ENCODE measurements around the gene ODC1.
"Not testable (repeated sequence)": the region's sequence is repeated elsewhere in the genome, so short reads cannot be mapped to it uniquely, and the experiment has no call there.

ODC1 gene

GRCh38 chr2:10447895-10448575 is at the start of gene ODC1:
ODC1 (minus strand) TSS chr2:10448327; CDS start chr2:10445032, 3,295 bp downstream.
- no peak for FAIRE-seq

- no peak for FAIRE-seq
Measured at GRCh38 chr2:10497797-10498251, 49.7 kb upstream of the ODC1 start.

GRCh38 chr2:10495988-10496313 is 47.8 kb upstream of the ODC1 start:
- no peak for FAIRE-seq

DNA sequence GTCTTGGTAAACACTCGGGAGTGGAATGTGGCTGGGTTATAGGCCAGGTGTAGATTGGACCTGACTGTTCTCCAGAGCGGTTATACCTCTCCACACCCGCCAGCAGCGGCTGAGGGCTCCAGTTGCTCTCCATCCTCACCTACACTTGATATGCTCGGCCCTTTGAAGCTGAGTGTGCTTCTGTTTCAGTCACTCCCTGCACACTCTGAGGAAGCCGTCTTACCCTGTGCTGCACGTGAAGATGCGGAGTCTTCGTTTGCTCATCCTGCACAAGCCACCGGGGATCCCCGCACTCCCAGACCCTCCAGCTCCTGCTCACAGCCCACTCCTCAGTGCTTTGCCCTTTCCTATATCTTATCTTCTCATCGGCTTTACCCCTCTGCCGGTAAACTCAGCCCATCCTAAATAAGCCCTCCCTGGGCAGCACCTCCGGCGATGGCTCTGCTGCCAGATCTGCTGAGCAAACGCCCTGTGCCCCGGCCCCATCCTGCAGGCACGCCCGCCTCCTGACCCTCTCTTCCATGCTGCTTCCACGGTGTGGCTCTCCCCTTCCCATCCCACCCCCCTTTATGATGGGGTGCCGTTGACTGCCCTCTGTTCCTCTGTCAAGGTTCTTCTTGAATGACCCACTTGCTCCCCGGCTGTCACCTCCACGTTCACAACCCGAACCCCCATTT is 47.3 kb upstream of the ODC1 start:
- FAIRE-seq: no peak

DNA sequence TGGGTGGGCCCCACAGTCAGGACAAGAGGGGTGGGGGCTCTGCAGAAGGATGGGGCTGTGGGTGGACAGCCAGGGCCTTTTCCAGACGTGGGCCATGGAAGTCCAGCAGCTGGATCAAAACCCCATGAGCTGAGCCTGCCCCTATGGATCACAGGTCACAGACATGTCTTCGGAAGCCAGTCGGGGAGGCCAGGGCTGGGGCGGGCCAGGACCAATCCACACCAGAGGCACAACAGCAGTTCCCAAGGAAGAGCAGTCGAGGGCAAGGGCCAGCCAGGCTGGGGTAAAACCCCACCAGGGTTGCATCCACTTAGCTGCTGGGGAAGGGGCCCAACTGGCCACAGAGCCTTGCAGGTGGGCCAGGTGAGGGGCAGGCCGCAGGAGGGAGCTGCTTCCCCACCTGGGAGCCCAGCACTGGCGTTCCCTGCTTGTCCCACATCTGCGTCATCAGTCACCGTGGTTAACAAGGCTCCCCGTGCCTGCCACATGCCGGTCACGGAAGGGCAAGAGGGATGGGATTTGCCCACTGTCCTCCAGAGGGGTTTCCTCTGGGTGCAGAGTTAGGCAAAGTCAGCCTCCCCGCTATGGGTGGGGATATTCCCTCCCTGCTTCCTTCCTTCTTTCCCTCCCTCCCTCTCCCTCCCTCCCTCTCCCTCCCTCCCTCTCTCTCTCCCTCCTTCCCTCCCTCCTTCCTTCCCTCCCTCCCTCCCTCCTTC is 46.4 kb upstream of the ODC1 start:
- no peak for FAIRE-seq

DNA sequence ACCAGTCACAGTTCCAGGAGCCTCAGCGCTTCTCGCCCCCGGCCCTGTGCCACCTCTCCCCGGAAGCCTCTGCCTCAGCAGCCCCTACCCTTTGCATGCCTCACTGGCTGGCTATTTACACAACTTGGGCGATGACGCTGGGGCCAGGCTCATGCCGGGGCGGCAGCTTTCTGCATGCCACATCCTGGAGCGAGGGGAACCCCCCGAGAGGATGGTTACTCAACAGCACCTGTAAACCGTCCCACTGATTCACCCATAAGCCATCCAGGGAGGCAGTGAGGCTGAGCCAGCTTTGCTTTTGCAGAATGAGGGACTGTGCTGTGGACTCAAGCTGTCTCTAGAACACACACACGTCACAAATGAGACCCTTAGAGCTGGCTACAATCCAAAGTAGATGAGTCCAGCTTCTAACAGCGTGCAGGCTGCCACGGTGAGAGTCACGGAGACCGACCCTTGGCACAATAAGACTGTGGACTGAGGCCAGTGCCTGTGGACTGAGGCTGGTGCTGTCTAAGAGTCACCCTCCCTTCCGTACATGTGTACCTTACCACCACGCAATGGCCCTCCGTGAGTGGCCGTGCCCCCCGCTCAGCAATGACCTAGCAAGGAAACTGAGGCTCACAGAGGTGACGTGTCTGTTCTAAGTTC is 45.6 kb upstream of the ODC1 start:
- no peak for FAIRE-seq

DNA sequence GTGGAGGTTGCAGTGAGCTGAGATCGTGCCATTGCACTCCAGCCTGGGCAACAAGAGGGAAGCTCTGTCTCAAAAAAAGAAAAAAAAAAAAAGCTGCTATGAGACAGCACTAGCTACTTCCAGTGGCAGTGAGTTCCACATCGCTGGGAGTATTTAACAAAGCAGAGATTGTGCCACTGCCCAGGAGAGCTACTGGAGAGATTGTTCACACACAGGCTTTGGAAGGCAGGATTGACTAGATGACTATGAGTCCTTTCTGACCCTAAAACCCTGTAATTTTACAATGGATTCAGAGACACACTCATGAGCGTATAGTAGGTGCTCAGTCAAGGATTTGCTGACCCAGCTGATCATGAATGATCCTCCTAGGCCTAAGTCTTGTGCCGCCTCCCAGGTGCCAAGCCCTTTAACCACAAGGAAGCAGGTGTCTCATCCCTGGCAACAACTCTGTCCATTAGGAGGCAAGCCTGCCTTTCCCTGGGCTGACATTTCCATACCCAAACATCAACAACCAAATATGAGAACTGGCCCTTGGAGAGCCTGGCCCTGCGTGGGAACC is 45.0 kb upstream of the ODC1 start:
- FAIRE-seq: no peak

- no peak for FAIRE-seq
Measured at GRCh38 chr2:10490806-10491291, 42.7 kb upstream of the ODC1 start.

DNA sequence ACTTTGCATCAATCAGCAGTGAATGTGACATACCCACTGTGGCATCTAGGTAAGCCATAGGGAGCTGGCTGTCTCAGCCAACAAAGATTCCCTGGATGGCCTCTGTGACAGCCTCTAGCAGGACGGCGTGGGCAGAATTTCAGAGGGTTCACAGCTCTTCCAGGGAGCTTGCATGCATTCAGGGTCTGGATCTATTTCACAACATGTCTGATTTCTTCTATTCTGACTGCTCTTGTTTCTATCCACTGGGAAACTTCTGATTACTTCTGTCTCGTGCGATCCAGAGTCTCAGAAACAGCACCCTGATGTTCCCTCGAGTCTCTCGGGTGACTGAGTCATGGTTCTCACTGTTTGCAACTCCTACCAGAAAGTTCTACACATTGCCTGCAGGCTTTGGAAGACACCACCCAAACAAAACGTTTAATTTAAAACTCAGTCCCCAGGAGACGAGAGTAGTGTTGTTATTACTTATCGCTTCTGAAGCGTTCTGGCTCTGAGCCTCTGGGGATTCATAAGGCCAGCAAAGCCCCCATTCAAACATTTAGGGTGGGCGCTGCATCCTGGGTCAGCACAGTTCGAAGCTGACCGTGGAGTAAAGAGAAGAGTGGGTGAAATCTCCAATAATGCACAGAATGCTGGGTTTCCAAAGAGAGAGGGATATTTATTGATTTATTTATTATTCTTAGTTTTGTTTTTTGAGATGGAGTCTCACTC is 41.9 kb upstream of the ODC1 start:
- FAIRE-seq: no peak

DNA sequence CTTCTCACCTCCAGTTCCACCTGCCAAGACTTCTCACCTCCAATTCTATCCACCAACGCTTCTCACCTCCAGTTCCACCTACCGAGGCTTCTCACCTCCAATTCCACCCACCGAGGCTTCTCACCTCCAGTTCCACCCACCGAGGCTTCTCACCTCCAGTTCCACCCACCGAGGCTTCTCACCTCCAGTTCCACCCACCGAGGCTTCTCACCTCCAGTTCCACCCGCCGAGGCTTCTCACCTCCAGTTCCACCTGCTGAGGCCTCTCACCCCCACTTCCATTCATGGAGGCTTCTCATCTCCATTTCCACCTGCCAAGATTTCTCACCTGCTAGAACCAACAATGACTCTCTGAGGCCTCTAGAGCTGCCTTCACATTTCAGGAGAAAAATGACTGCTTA is 40.0 kb upstream of the ODC1 start:
- FAIRE-seq: not testable (repeated sequence)

- not testable (repeated sequence) for FAIRE-seq
Measured at GRCh38 chr2:10487741-10488104, 39.6 kb upstream of the ODC1 start.

- FAIRE-seq: no peak
Measured at GRCh38 chr2:10487081-10487740, 39.1 kb upstream of the ODC1 start.

DNA sequence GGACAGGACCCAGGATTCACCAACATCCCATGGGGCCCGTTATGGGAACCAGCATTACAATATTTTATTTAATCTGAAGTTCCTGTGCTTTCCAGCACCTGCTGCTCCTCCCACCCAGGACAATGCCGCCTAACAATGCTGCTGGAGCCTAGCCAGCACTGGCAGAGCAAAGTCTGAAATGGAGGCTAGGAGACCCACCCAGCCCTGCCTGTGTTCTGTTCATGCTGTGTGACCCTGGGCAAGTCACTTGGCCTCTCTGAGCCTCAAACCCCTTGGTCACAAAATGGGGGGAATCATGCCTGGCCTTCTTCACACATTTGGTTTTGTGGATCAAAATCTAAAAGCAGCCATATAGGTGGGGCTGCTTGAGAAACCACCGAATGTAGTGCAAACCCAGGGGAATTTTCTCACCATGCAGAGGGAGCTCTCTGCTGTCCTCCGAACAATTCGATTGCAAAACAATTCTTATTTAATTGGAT is 38.5 kb upstream of the ODC1 start:
- FAIRE-seq: no peak

DNA sequence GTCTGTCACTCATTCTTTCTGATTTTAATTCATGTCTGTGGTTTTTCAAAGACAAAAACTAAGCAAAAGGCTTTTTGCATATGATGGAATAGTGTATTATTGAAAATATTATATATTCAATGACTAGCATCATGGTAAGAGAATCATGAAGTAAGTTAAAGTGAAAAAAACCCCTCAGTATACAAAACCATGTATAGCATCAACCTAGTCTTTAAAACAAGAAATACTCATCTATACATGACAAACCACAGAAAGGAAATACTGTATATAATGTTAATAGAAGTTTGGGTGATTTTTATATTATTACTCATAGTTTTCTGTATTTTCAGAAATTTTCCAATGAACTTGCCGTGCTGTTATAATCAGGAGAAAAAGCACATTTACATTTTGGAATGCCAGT is 38.0 kb upstream of the ODC1 start:
- FAIRE-seq: no peak

DNA sequence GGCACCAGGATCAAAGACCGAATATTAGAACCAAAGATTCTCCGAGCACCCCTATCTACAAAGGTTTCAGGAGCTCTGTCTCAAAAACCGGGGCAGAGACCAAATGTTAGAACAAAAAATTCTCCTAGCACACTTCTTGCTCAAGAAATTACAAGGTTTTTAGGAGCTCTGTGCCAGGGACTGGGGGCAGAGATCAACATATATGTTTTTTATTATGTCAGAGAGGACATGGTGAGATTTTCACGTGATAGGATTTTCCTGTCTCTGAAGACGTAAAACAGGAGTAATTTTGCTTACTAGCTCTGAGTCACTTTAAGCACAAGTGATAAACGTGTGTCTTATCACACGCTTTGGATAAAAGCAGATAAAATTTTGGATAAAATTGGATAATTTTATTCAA is 34.8 kb upstream of the ODC1 start:
- FAIRE-seq: no peak

DNA sequence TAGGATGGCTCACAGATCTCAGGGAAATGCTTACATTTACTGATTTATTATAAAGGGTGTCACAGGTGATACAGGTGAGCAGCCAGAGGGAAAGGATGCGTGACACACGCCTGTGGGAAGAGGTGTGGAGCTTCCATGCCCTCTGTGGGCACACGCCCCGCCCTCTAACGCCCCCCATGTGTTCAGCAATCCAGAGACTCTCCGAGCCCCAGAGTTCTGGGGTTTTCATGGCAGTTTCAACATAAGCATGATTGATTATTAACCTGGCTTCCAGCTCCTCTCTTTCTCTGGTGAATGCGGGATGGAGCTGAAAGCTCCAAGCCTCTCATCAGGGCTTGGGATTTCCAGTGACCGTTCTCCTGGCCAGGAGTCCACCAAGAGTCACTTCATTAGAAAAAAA is 34.3 kb upstream of the ODC1 start:
- FAIRE-seq: no peak

DNA sequence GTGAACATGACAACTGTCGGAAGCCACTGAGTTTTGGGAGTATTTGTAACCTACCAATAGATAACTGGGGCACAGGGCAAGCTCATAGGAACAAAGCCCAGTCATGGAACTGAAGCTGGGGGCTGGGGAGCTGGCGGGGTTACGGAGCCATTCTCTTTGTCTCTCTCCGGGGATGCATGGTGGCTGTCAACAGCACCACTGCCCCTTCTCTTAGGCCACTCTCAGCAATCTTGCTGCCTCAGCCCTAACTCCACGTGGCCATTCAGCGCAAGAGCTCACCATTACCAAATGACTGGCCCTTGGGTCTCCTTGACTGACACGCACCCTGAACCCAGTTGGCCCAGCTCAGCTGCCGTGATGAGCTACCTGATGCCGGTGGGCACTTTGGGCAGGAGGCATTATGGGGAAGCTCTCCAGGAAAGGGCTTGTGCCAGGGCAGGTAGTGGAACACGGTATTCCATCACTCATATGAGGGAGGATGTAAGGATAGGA is 33.6 kb upstream of the ODC1 start:
- no peak for FAIRE-seq

DNA sequence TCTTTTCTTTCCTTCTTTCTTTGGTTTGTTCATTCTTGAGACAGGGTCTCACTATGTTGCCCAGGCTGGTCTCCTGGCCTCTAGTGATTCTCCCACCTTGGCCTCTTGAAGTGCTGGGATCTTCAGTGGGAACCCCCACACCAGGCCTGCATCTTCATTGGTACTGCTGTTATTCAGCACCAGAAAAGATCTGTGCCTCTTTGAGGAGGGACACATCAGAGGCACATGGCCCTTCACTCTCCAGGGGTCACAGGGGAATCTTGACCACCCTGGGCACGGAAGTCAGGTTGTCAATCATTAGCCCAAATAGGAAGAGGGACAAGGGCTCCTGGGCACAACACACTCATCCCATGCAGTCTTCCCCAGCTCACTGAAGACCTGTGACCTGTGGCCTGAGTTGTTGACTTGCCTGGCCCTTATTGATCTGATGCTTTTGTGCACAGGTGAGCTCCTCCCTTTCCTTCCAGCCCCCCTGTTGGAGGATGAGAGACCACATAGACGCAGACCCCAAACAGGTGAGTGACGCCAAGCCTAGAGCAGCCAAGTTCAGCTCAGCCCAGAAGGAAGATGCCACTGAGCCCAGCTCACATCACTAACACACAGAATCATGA is 33.0 kb upstream of the ODC1 start:
- no peak for FAIRE-seq

- no peak for FAIRE-seq
Measured at GRCh38 chr2:10480359-10480949, 32.3 kb upstream of the ODC1 start.

GRCh38 chr2:10478916-10479315 is 30.8 kb upstream of the ODC1 start:
- FAIRE-seq: no peak

- no peak for FAIRE-seq
Measured at GRCh38 chr2:10478298-10478625, 30.1 kb upstream of the ODC1 start.

Data from islet of Langerhans (tissue), 1 donor.